Endothelial cell of umbilical vein (primary cell): Measurements from ENCODE around the gene SNAP25. TPM values are rescaled to one million over a fixed set of nuclear protein-coding genes. Genes with fewer than 3 reads are reported as not detected.

Source experiments
- BruUV-seq: library from RNA; stranded (reverse); fragments of 400-500 nt; replicated peaks from 2 replicates; lab custom pipeline; 2021; lab: Mats Ljungman, UMichigan
- CTCF ChIA-PET: fragments of 300-600, 350-600 bp; sonication (Branson Sonifier 250); formaldehyde crosslinking; loops from one replicate; lab custom pipeline; 2021; ENCODE audit warnings: antibody characterized with exemption, inconsistent platforms; lab: Charles Lee
- POLR2A ChIA-PET: fragments of 300-600, 350-600 bp; sonication (Branson Sonifier 250); formaldehyde crosslinking; loops from one replicate; lab custom pipeline; 2021; ENCODE audit warnings: antibody characterized with exemption, inconsistent platforms; lab: Charles Lee
- DNase-seq: peaks from one replicate; pipeline ENCODE4 v3.0.0-alpha.2; 2011; ENCODE audit warnings: low read depth, low spot score
- FAIRE-seq: peaks from 2 replicates; lab custom pipeline; 2011; peaks lifted over from hg19 to GRCh38; lab: Jason Lieb, UNC
- H2AFZ ChIP-seq: 2 replicates; pipeline ENCODE4 v1.6.0; 2012; ENCODE audit warnings: low read depth, low read length, control low read depth, inconsistent platforms
- H3K27ac ChIP-seq: 2 replicates; pipeline ENCODE4 v1.5.1; 2011; ENCODE audit warnings: low read depth, mild to moderate bottlenecking, control low read depth, low read length, moderate library complexity; ENCODE audit not compliant: insufficient read depth
- H3K27me3 ChIP-seq, 2 experiments: 2 replicates each; pipeline versions ENCODE4 v1.6.0 to v1.6.1; 2011; ENCODE audit warnings: low read length in 2 of 2, mixed read lengths in 1 of 2; ENCODE audit not compliant: control insufficient read depth in 2 of 2, insufficient read depth in 2 of 2
- H3K36me3 ChIP-seq, 2 experiments: 2 replicates in 1 of 2; 3 replicates in 1 of 2; pipeline ENCODE4 v1.5.1; 2011; ENCODE audit warnings: low read length in 2 of 2, mild to moderate bottlenecking in 1 of 2, moderate library complexity in 1 of 2; ENCODE audit not compliant: control insufficient read depth in 2 of 2, insufficient read depth in 2 of 2; ENCODE audit errors: extremely low read depth in 1 of 2
- H3K4me1 ChIP-seq: 3 replicates; pipeline ENCODE4 v1.5.1; 2011; ENCODE audit warnings: mild to moderate bottlenecking, low read length; ENCODE audit not compliant: control insufficient read depth, insufficient read depth; ENCODE audit errors: extremely low read depth
- H3K4me2 ChIP-seq: 2 replicates; pipeline ENCODE4 v1.6.1; 2011; ENCODE audit warnings: low read length, control low read depth, mixed read lengths; ENCODE audit not compliant: insufficient read depth
- H3K4me3 ChIP-seq, 3 experiments: fragments of 200-600 bp in 1 of 3; sonication (generic), shearing (Covaris generic) in 1 of 3; replicated peaks in 1 of 3; 2 replicates each; pipeline ENCODE4 v1.5.1; 2011 to 2016; ENCODE audit warnings: control low read depth in 3 of 3, low read length in 3 of 3, mild to moderate bottlenecking in 2 of 3, inconsistent platforms in 1 of 3, low read depth in 1 of 3, moderate library complexity in 1 of 3; ENCODE audit not compliant: insufficient read depth in 1 of 3
- H3K79me2 ChIP-seq: 2 replicates; pipeline ENCODE4 v1.6.0; 2012; ENCODE audit warnings: low read length, inconsistent platforms; ENCODE audit not compliant: control insufficient read depth, insufficient read depth
- H3K9ac ChIP-seq: replicated peaks from 2 replicates; pipeline ENCODE3; 2011; ENCODE audit warnings: low read length, control low read depth; ENCODE audit not compliant: insufficient read depth; ENCODE audit errors: extremely low read depth
- H3K9me1 ChIP-seq: replicated peaks from 3 replicates; pipeline ENCODE4 v1.6.0; 2011; ENCODE audit warnings: mild to moderate bottlenecking, low read length; ENCODE audit not compliant: control insufficient read depth, insufficient read depth; ENCODE audit errors: extremely low read depth
- H3K9me3 ChIP-seq: replicated peaks from 2 replicates; pipeline ENCODE4 v1.5.1; 2012; ENCODE audit warnings: low read length, inconsistent platforms; ENCODE audit not compliant: control insufficient read depth, insufficient read depth
- H4K20me1 ChIP-seq: replicated peaks from 2 replicates; pipeline ENCODE3; 2011; ENCODE audit warnings: mild to moderate bottlenecking, low read length; ENCODE audit not compliant: control insufficient read depth, insufficient read depth; ENCODE audit errors: extremely low read depth
- EZH2 ChIP-seq: IDR thresholded peaks from 2 replicates; pipeline ENCODE4 v1.6.1; 2012; ENCODE audit warnings: borderline replicate concordance, low read depth, mild to moderate bottlenecking, moderate library complexity, low read length, inconsistent platforms; ENCODE audit not compliant: severe bottlenecking
- FOS ChIP-seq: IDR thresholded peaks from 2 replicates; pipeline ENCODE4 v1.6.1; 2011; ENCODE audit warnings: mild to moderate bottlenecking, low read length, moderate library complexity, borderline replicate concordance; ENCODE audit not compliant: insufficient read depth
- GATA2 ChIP-seq: IDR thresholded peaks from 2 replicates; pipeline ENCODE4 v1.7.0; 2011; ENCODE audit warnings: low read depth, mild to moderate bottlenecking, moderate library complexity, mixed read lengths, low read length; ENCODE audit not compliant: insufficient read length, insufficient read depth
- JUN ChIP-seq: IDR thresholded peaks from 2 replicates; pipeline ENCODE4 v1.6.1; 2011; ENCODE audit warnings: borderline replicate concordance, low read depth; ENCODE audit not compliant: insufficient read length, insufficient read depth
- MYC ChIP-seq: IDR thresholded peaks from one replicate; pipeline ENCODE4 v1.6.1; 2011; ENCODE audit warnings: mild to moderate bottlenecking, low read depth, low read length
- POLR2A ChIP-seq: IDR thresholded peaks from 2 replicates; pipeline ENCODE4 v1.6.1; 2012; ENCODE audit warnings: low read depth, mild to moderate bottlenecking, control low read depth, low read length
- POLR2AphosphoS5 ChIP-seq: IDR thresholded peaks from 2 replicates; pipeline ENCODE4 v1.6.1; 2012; ENCODE audit warnings: low read depth, mild to moderate bottlenecking, control low read depth, low read length, moderate library complexity; ENCODE audit not compliant: insufficient read depth
- dilution Hi-C: fragments of 300-500 bp; cut with MboI; formaldehyde crosslinking; loops from one replicate; pipeline ENCODE4 v1.15.0; 2019; ENCODE audit warnings: low sequenced_read_pairs; ENCODE audit not compliant: extremely low pct_ligation_motif_present
- intact Hi-C: fragments of 100-400 bp; cut with micrococcal nuclease; formaldehyde crosslinking; loops from one replicate; pipeline ENCODE4 v1.10.0; 2022
- polyA plus RNA-seq, 4 experiments: library from polyadenylated mRNA; depleted of rRNA in 3 of 4; stranded (reverse) in 3 of 4; unstranded in 1 of 4; fragments of >200 nt; gene quantifications; 2 replicates each; pipeline versions ENCODE4 v1.2.1 to v1.2.3, GENCODE V29; 2011 to 2012; ENCODE audit warnings: missing spikeins in 1 of 4
- total RNA-seq: library from RNA; stranded (reverse); gene quantifications from 2 replicates; pipeline ENCODE4 v1.2.3, GENCODE V29; 2021
- TF ChIP-seq, protein P1 (sequence below), 2 donors: IDR thresholded peaks; 1 replicate in 1 of 2; 2 replicates in 1 of 2; pipeline ENCODE4 v1.5.1; 2011; ENCODE audit warnings: low read length in 2 of 2, mild to moderate bottlenecking in 2 of 2, moderate library complexity in 2 of 2, control low read depth in 1 of 2, inconsistent platforms in 1 of 2, low read depth in 1 of 2; ENCODE audit not compliant: insufficient read depth in 1 of 2; ENCODE audit errors: extremely low read depth in 1 of 2
- TF ChIP-seq, protein P2 (sequence below): IDR thresholded peaks from 2 replicates; pipeline ENCODE4 v1.6.1; 2011; ENCODE audit not compliant: insufficient read depth, insufficient read length

The SNAP25 gene
- total and polyA plus RNA-seq, 2 donors (not counting 3 experiments of a cell fraction or from before 2014, with no cell fraction given), result 3.9 to 4.4 TPM

DNA sequence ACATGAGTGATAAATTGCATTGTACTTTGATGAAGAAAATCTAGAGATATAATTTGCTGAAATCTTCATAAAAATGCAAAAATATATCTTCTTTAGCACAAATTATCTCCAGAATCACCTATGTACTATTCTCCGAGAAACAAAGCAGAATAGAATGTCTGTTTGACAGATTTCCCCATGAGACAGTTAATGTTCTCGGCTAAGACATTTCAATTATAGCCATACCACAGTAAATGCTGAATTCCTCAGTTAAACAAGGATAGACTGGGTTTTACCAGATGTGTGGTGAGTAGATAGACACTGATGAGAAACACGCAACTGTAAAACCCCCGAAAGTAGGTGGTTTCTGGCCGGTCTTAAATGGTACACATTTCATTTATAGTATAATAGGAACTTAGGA is 69.8 kb downstream of the SNAP25 start:
- Histone ChIP-seq H3K9me1 (no peaks in the 10 kb centered on the region), H3K4me3 (no peak overlapping the region), H3K4me2 (no peak overlapping the region), H3K27ac (no peak overlapping the region), H3K27me3 (no peaks in the 10 kb centered on the region), H4K20me1 (no peaks in the 10 kb centered on the region), H3K9ac (no peak overlapping the region), H3K9me3 (no peaks in the 10 kb centered on the region), H2AFZ (no peak overlapping the region), H3K36me3 (no peaks in the 10 kb centered on the region), H3K79me2 (no peaks in the 10 kb centered on the region), H3K4me1 (no peaks in the 10 kb centered on the region)
- CTCF ChIA-PET, result interaction anchor here (1.2 kb wide), 1 partner anchor 10 kb away, joined by 4 read pairs; no protein-coding TSS in a partner anchor
- DNase-seq, result no peak
- POLR2A ChIA-PET, result no interaction called here
- TF ChIP-seq, protein P1, sequence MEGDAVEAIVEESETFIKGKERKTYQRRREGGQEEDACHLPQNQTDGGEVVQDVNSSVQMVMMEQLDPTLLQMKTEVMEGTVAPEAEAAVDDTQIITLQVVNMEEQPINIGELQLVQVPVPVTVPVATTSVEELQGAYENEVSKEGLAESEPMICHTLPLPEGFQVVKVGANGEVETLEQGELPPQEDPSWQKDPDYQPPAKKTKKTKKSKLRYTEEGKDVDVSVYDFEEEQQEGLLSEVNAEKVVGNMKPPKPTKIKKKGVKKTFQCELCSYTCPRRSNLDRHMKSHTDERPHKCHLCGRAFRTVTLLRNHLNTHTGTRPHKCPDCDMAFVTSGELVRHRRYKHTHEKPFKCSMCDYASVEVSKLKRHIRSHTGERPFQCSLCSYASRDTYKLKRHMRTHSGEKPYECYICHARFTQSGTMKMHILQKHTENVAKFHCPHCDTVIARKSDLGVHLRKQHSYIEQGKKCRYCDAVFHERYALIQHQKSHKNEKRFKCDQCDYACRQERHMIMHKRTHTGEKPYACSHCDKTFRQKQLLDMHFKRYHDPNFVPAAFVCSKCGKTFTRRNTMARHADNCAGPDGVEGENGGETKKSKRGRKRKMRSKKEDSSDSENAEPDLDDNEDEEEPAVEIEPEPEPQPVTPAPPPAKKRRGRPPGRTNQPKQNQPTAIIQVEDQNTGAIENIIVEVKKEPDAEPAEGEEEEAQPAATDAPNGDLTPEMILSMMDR (IDR thresholded peaks at IDR 0.05; ENCODE audit: extremely low read depth in 1 of 2, insufficient read depth in 1 of 2, low read depth in 1 of 2, low read length in 2 of 2), result no peak
- TF ChIP-seq GATA2 (no peak), JUN (no peak), EZH2 (no peak), MYC (no peak), FOS (no peak), POLR2AphosphoS5 (no peak), POLR2A (no peak)
- TF ChIP-seq, protein P2, sequence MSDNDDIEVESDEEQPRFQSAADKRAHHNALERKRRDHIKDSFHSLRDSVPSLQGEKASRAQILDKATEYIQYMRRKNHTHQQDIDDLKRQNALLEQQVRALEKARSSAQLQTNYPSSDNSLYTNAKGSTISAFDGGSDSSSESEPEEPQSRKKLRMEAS, result no peak
- dilution Hi-C loops (no loop called here), intact Hi-C loops (no loop called here)
- FAIRE-seq, result no peak
- no TSS peak for BruUV-seq
